HG02623 (cell line): Measurements from ENCODE around the gene PPP3CA.
"Not testable (repeated sequence)": the region's sequence is repeated elsewhere in the genome, so short reads cannot be mapped to it uniquely, and the experiment has no call there.

Experiments used
- ATAC-seq: cut with Tn5 transposase; IDR thresholded peaks from one replicate; pipeline ENCODE4 v1.9.1; 2021; ENCODE audit warnings: moderate library complexity; ENCODE audit not compliant: unreplicated experiment

The PPP3CA gene

DNA sequence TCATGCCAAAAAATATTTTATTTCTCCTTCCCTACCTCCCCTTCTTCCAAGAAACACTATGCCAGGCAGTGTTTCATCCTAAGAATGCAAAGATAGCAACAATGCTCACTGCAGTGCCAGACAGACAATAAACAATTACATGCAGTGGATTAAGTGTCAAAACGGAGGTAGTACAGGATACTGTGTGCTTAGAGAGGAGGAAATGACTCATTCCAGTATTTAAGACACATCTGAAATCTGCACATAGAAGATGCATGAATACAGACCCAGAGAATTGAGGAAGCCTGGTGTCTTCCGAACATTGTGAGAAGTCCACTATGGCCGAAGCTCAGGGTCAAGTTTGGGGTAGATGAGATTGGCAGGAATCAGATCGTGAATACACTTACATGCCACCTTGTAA lies 326.4 kb downstream of the PPP3CA start:
- peak; percentile 59 for ATAC-seq

DNA sequence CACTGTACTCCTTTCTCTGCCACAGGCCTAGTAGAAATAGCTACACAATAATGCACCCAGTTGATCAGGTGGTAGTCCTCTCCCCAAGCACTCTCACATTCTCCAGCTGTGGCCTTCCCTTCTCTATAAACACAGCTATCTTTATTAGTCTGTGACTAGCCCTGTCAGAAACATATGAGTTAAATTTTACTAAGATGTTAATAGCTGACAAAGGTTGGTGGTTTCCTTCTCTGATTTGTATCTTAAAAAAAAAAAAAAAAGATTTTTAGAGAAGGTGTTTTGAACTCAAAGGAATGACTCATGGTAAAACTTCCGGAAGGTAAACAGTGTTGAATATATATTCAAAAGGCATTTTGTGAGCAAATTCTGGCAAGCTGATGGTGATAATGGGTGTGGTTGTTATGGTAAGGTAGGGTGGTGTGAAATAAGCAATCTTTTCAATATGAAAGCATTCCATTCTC lies 327.4 kb downstream of the PPP3CA start:
- ATAC-seq, result peak; percentile 50

DNA sequence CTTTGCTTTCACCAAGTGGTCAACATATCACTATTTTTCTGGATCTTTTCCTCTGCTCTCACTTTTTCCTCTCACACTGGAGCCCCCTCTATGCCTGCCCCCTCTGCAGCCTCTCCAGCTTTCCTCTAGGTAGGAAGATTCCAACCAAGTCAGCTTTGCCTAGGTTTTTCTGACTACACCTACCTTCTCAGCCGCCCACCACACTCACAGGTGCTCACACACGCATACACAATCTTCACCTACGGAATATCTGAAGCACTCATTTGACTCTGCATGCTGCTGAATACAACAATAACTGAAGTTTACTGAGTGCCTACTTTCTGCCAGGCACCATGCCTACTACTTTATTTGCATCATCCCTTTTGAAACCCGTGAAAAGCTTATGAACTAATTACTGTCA lies 328.0 kb downstream of the PPP3CA start:
- no peak for ATAC-seq

DNA sequence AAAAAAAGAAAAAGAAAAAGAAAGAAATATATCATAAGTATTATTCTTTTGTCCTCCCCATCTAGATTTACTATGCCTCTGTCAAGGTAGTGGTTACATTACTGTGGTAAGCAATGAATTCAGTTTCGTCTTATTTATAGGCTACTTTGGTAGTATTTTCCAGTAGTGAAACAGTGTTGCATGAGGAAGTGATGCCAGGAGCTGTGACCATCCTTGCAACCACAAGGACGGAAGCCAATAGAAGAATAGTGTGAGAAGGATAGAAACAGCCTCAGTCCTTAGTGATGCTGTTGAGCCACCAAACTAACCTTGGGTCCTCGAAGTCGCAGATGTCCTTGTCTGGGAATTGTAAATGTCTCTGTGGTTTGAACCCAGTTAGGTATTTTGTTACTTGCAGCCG lies 328.5 kb downstream of the PPP3CA start:
- ATAC-seq, result peak; percentile 51

DNA sequence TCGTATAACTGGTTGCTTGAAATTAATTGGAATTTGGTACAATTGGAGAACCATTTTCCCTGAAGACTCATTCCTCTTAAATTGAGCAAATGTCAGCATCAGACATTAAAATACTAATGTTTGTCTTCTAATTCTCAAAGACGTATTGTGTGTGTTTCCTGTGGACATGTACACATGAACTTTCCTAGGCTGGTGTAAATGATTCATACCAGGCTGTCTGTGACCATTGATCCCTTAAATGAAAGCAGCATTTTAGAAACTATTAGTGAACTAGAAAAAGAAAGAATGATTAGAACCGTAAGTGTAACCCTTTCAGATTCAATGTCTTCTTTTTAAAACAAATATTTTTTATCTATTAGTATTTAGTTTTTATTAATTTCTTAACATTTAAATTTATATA lies 332.9 kb downstream of the PPP3CA start:
- peak; percentile 37 for ATAC-seq

DNA sequence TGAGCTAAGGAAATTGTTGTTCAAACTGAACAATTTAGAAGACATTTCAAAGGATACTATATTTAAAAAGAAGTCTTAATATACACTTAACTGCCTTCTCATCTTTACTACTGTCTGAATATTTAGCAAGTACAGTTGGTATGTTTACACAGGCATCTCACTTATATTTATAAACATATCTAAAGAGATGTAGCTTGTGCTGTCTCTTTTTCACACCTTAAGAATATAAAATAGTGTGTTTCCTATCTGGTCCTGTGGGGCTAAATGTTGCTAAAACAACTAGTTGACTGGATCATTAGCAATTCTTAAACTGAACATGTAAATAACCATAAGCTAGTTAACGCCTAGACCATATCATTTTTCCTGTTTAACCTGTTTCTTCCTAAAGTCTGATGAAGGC lies 336.3 kb downstream of the PPP3CA start:
- no peak for ATAC-seq

DNA sequence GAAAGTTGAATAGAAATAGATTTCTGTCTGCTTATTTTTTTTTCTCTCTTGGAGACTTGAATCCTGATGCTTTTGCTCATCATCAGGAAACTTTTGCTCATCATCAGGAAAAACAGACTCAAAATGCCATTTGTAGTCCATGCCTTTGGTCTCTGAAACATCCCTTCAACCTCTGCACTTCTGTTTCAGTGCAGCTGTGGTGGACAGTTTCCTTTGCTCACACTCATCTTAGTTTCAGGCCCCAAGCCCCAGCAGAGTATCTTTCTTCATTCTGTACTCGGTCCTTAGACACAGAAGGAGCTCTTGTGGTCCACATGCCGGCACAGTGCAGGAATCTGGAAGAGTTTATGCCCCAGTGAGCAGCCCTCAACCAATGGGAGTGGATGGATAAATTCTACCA lies 337.9 kb downstream of the PPP3CA start:
- ATAC-seq, result peak; percentile 58

DNA sequence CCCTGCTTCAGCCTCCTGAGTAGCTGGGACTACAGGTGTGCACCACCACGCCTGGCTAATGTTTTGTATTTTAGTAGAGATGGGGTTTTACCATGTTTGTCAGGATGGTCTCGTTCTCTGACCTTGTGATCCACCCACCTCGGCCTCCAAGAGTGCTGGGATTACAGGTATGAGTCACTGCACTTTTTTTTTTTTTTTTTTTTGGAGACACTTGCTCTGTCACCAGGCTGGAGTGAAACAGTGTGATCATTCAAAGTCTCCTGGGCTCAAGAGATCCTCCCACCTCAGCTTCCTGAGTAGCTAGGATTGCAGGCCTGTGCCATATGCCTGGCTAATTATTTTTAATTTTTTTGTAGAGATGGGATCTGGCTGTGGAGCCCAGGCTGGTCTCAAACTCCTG lies 338.8 kb downstream of the PPP3CA start:
- ATAC-seq, result no peak

DNA sequence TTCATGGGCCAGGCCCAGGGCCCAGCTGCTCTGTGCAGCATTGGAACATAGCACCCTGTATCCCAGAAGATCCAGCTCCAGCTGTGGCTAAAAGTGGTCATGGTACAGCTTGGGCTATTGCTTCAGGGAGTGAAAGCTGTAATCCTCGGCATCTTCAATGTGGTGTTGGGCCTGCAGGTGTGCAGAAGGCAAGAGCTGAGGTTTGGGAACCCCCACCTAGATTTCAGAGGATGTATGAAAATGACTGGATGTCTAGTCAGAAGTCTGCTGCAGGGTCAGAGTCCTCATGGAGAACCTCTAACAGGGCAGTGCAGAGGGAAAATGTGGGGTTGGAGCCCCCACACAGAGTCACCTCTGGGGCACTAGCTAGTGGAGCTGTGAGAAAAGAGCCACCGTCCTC lies 341.7 kb downstream of the PPP3CA start:
- peak; percentile 49 for ATAC-seq

DNA sequence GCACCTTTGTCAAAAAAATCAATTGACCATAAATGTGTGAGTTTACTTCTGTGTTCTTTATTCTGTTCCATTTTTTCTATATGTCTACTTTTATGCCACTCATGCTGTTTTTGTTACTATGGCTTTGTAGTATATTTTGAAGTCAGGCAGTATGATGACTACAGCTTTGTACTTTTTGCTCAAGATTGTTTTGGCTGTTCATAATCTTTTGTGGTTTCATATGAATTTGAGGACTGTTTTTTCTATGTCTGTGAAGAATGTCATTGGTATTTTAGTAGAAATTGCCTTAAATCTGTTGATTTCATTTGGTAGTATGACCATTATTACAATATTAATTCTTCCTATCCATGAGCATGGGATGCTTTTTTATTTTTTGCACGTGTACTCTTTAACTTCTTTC lies 346.8 kb downstream of the PPP3CA start:
- ATAC-seq, result no peak

DNA sequence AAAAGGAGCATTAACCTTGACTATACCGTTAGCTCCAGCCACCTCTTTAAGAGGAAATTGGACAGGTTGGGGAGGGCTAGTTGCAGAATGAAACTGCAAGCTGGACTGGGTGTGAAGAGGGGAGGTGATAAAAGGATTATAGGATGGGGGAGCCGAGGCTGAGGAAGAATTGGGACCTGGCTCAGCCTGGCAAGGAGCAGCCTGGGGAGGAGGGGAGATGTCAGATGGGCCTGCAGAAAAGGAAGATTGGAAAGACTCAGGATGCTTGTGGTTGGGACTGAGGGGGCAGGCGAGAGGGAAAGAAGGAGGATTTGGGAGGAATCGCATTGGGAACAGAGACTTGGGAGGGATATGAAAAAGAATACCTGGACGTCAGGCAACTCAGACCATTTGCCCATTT lies 351.7 kb downstream of the PPP3CA start:
- ATAC-seq, result no peak

DNA sequence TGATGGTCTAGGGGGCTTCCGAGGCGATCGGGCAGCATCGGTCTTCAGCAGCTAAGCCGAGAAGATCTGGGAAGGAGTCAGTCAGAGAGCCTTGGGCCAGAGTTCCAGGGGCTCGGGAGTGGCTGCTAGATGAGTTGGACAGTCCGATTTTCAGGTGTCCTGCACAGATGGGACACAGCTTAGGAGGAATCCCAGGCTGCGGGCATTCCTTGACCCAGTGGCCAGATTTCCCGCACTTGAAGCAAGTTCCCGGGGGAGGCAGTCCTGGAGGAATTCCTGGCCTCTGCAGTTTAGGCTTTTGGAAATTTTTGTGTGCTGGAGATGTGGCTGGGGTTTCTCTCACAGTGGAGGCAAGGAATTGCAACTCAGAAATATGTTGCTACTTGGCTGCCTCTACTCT lies 352.3 kb downstream of the PPP3CA start:
- ATAC-seq, result not testable (repeated sequence)

DNA sequence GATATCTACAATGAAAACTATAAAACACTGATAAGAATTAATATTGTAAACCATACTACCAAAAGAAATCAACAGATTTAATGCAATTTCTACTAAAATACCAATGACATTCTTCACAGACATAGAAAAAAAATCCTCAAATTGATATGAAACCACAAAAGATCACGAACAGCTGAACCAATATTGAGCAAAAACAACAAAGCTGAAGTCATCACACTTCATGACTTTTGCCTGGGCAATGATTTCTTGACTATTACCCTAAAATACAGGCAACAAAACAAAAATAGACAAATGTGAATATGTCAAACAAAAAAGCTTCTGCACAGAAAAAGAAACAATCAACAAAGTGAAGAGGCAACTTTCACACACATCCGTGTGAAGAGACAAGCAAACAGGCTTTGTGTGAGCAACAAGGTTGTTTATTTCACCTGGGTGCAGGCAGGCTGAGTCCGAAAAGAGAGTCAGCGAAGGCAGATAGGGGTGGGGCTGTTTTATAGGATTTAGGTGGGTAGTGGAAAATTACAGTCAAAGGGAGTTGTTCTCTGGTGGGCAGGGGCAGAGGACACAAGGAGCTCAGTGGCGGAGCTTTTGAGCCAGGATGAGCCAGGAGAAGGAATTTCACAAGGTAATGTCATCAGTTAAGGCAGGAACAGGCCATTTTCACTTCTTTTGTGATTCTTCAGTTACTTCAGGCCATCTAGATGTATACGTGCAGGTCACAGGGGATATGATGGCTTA lies 355.8 kb downstream of the PPP3CA start:
- not testable (repeated sequence) for ATAC-seq

DNA sequence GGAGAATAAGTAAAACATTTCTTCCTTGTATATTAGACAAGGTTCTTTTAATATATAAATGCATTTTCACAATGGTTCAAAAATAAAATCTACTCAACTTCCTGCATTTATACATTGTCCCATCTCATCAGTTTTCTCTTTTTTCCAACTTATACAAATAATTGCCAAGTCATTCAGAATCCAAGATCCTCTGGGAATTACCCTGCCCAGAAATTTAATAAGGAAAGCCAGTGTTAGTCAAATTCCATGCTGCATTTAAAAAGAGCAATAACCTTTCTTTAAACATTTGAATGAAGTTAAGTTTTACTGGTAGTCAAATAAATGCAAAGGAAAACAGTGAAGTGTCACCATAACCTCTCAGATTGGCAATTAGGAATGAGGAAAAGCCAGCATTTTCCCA lies 357.9 kb downstream of the PPP3CA start:
- ATAC-seq, result no peak

DNA sequence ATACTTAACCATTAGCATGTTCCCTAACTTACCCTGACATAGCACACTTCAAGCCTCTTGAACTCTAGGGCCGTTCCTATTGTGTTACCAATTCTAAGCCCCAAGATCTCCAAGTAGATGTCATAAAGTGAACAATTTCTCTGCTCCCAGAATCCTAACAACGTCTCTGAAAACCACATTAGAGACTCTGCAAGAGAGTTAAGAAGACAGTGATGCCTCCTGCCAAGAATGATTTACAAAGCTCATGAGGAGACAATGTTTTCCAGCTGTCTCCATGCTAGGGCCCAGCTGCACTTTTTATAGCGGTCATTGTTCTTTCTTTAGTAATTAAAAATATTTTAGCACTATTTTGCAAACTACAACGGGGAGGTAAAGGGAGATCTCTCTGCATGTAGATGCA lies 358.4 kb downstream of the PPP3CA start:
- no peak for ATAC-seq

DNA sequence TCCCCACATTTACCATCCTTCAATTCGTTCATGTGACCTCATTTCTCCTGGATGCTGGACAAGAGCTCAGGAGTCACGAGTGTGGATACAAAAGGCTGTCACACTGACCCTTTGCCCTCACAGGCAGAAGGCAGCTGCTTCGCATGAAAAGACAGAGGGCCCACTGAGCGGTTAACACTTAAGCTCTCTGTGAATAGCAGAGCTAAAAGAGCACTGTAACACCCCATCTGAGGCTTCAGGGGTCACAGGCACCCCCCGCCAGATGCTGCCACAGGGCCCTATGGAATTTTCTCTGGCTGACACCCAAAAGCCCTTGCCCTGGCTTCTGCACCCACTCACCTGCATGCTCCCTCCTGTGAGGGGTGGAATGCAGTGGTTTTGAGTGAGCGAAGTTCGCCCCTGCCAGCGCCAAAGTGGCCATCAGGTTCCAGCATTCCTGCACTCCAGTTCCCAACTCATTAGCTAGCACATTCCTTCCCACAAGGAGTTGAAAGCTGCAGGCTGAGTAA lies 360.9 kb downstream of the PPP3CA start:
- no peak for ATAC-seq

DNA sequence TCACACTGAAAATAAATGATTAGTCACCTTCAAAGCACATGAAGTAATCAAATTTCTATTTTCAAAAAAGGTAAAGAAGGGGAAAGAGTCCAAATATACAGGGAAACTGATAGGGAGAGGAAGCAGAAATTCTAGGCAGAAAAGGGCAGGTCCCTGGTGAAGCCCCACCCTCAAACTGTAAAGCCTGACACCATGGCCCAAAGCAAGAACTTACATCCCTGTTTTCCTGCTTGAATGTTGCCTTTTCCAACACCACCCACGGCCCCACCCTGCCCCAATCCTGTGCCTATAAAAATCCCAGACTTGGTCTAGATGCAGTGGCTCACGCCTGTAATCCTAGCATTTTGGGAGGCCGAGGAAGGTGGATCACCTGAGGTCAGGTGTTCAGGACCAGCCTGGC lies 361.8 kb downstream of the PPP3CA start:
- ATAC-seq, result no peak

DNA sequence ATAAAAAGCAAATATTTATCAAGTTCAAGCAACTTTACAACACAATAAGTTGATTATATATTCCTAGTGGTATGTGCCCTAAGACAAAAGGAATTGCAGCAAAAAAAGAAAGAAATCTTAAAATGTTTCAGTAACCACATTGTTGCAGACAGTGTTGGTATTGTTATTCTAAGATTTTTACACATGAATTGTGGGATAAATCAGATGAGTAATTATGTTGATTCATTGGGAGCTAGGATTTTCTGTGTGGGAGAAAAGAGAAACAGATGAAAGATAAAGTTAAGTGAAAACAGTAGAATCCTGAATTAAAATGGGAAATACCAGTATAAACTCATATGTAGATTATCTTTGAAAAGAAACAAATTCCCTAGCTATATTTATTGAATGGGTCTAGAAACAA lies 362.4 kb downstream of the PPP3CA start:
- no peak for ATAC-seq

DNA sequence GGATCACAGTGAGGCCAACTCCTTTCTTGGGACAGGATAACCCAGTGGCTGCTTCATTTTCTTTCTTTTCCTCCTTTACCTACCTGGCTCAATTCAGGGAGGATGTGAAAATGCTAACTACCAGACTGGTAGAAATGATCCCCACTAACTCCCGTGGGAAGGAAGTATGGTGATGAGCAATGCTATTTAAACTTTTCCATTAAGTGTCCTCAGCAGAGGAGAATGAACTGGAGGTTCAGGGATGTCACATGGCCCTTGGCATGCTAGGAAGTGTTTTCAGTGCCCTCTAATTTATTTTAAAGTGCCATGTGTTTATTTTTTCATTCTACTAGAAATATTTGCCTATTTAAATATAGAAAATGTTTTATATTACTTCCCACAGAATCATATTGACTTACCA lies 363.9 kb downstream of the PPP3CA start:
- no peak for ATAC-seq

DNA sequence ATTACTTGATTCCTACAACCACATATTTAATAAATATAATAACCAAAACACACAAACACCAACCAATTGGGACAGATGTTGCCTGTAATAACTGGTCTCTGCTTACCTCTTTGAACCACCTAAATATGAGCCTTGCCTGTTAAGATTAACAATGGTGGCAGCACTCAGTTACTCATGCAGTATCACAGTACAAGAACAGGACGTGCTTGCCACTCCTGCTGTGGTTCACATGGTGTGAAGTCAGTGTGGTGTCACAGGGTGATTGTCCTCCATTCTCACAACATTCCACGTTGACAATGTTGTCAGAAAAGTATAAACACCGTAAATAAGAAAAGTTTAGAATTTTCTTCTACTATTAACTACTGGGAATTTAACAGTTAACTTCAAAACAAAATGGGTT lies 365.0 kb downstream of the PPP3CA start:
- ATAC-seq, result no peak

DNA sequence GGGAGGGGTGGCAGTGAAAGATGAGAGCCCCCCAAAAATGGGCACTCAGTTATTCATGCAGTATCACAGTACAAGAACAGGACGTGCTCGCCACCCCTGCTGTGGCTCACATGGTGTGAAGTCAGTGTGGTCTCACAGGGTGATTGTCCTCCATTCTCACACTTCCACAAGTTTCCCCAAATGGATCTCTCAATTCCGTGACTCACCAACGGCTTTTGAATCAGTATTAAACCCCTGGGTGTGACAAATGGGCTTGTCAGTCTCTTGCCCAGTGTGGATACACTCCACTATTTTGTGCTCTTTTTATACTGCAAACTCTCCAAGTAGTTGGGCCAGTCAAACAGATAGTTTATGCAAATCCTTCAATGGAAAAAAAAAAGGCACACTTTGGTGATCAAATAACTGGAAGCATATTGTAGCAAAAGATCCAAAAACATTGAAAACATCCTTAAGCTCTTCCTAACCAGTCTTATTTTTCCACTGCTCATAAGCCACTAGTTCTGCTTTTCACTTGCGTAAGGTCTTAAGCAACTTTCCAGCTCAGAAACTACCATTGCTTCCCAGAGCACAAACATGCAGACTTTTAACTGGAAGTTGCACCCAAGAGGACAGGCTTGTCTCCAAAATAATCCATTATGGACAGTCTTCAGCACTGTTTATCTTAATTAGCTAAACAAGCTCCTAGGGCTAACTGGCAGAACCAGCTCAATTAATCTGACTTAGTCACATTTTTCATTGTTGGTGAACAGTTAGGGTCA lies 365.7 kb downstream of the PPP3CA start:
- ATAC-seq, result no peak

DNA sequence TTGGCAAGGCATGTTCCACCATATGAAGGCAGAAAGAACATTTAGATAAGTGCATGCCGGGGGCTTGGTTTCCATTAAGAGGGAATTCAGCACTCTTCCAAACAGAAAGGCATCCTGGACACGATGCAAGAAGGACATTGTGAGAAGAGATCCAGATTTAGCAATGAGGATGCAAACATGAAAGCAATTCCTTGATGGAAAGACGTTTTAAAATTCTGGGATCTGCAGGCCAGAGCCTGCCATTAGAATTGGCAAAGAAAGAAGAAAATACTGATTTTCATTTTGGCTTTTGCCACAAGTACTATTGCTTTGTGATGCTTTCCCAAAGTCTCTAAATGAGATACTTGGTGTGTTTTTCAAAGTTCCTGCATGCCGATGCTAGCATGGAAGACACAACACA lies 367.6 kb downstream of the PPP3CA start:
- ATAC-seq, result no peak
